ENCODE measurements around the gene VAMP3. TPM values are rescaled to one million over a fixed set of nuclear protein-coding genes. Genes with fewer than 3 reads are reported as not detected.

The VAMP3 gene
- total and polyA plus RNA-seq, 7 donors, result 35.0 to 71.6 (median 64.1) TPM

- Histone ChIP-seq H3K4me3 (no peak overlapping the region), H3K27ac (no peak overlapping the region), H3K27me3 (ENCODE audit: insufficient read depth in 3 of 3, low read length in 2 of 3) (no peaks in the 10 kb centered on the region), H3K36me3 (ENCODE audit: insufficient read depth in 1 of 2, low read depth in 1 of 2) (peaks cover 0 to 7% of the 10 kb centered on the region in 2 donors), H3K4me1 (no peaks in the 10 kb centered on the region), H3K9me3 (no peaks in the 10 kb centered on the region)
- intact Hi-C loops (cut with DNase I), result no loop called here
- 86 to 90% (median 89%) methylated on average over 6 of the region's 6 CpGs for WGBS, 3 donors
- DNase-seq (no peak), ATAC-seq (no peak)
- TF ChIP-seq, protein P1, sequence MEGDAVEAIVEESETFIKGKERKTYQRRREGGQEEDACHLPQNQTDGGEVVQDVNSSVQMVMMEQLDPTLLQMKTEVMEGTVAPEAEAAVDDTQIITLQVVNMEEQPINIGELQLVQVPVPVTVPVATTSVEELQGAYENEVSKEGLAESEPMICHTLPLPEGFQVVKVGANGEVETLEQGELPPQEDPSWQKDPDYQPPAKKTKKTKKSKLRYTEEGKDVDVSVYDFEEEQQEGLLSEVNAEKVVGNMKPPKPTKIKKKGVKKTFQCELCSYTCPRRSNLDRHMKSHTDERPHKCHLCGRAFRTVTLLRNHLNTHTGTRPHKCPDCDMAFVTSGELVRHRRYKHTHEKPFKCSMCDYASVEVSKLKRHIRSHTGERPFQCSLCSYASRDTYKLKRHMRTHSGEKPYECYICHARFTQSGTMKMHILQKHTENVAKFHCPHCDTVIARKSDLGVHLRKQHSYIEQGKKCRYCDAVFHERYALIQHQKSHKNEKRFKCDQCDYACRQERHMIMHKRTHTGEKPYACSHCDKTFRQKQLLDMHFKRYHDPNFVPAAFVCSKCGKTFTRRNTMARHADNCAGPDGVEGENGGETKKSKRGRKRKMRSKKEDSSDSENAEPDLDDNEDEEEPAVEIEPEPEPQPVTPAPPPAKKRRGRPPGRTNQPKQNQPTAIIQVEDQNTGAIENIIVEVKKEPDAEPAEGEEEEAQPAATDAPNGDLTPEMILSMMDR (IDR thresholded peaks at IDR 0.05), result no peak
These were observed 27.8 kb upstream of the VAMP3 start for GRCh38 chr1:7743346-7743745.

DNA sequence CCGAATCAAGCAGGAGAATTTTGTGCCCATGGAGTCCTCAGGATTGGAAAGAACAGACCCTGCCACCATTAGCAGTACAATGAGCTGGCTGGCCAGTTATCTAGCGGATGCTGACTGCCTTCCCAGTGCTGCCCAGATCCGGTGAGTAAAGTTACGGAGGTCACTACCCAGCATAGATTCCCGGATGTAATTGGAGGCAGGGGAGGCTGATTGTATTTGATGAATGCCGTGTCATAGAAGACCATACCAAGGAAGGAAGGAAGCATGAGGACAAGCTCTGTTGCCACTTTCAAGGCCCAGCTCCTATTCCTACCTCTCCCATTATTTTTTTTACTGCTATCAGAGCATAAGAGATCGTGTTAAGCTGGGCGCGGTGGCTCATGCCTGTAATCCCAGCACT lies 26.2 kb upstream of the VAMP3 start:
- WGBS, 3 donors, result 90 to 93% (median 92%) methylated on average over 9 of the region's 9 CpGs
- no peak overlapping the region for H3K27ac ChIP-seq
- DNase-seq, result no peak
- TF ChIP-seq, protein P1 (IDR thresholded peaks at IDR 0.05), result no peak
- no peaks in the 10 kb centered on the region for H3K9me3 ChIP-seq
- no peak for ATAC-seq
- no peak overlapping the region for H3K4me3 ChIP-seq
- intact Hi-C loops (cut with DNase I), result no loop called here
- H3K27me3 ChIP-seq (ENCODE audit: insufficient read depth in 3 of 3, low read length in 2 of 3), result no peaks in the 10 kb centered on the region
- no peaks in the 10 kb centered on the region for H3K4me1 ChIP-seq
- peaks cover 0 to 5% of the 10 kb centered on the region in 2 donors for H3K36me3 ChIP-seq (ENCODE audit: insufficient read depth in 1 of 2, low read depth in 1 of 2)

DNA sequence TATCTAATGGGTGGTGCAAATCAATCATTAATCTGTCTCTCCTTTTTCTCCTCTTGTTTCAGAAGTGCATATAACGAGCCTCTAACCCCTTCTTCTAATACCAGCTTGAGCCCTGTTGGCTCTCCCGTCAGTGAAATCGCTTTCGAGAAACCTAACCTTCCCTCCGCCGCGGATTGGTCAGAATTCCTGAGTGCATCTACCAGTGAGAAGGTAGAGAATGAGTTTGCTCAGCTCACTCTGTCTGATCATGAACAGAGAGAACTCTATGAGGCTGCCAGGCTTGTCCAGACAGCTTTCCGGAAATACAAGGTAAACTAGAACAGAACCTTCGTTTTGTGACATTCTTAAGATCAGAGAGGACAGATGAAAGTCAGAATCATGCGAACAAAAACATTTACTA lies 25.3 kb upstream of the VAMP3 start:
- H3K27me3 ChIP-seq (ENCODE audit: insufficient read depth in 3 of 3, low read length in 2 of 3), result no peaks in the 10 kb centered on the region
- no peaks in the 10 kb centered on the region for H3K4me1 ChIP-seq
- ATAC-seq (no peak), DNase-seq (no peak)
- no peak overlapping the region for H3K27ac ChIP-seq
- TF ChIP-seq, protein P1 (IDR thresholded peaks at IDR 0.05), result no peak
- peaks cover 0 to 5% of the 10 kb centered on the region in 2 donors for H3K36me3 ChIP-seq (ENCODE audit: insufficient read depth in 1 of 2, low read depth in 1 of 2)
- WGBS, 3 donors, result 94 to 96% (median 95%) methylated on average over 10 of the region's 10 CpGs
- no peak overlapping the region for H3K4me3 ChIP-seq
- no peaks in the 10 kb centered on the region for H3K9me3 ChIP-seq
- intact Hi-C loops (cut with DNase I), result no loop called here

- H3K27me3 ChIP-seq (ENCODE audit: insufficient read depth in 3 of 3, low read length in 2 of 3), result no peaks in the 10 kb centered on the region
- intact Hi-C loops (cut with DNase I), result no loop called here
- TF ChIP-seq, protein P1 (IDR thresholded peaks at IDR 0.05), result no peak
- H3K4me3 ChIP-seq, result no peak overlapping the region
- no peak for ATAC-seq
- H3K9me3 ChIP-seq, result no peaks in the 10 kb centered on the region
- WGBS, 3 donors, result 91 to 97% (median 94%) methylated on average over 5 of the region's 5 CpGs
- no peaks in the 10 kb centered on the region for H3K4me1 ChIP-seq
- peaks cover 0 to 5% of the 10 kb centered on the region in 2 donors for H3K36me3 ChIP-seq (ENCODE audit: insufficient read depth in 1 of 2, low read depth in 1 of 2)
- DNase-seq, result no peak
- H3K27ac ChIP-seq, result no peak overlapping the region
These were observed 23.5 kb upstream of the VAMP3 start for GRCh38 chr1:7747605-7748004.

- WGBS, 3 donors, result 52 to 59% (median 53%) methylated on average over 5 of the region's 5 CpGs
- ATAC-seq (no peak), DNase-seq (no peak)
- Histone ChIP-seq H3K27ac (no peak overlapping the region), H3K36me3 (ENCODE audit: insufficient read depth in 1 of 2, low read depth in 1 of 2) (peaks cover 0 to 5% of the 10 kb centered on the region in 2 donors), H3K4me3 (no peak overlapping the region), H3K27me3 (ENCODE audit: insufficient read depth in 3 of 3, low read length in 2 of 3) (no peaks in the 10 kb centered on the region), H3K4me1 (no peaks in the 10 kb centered on the region), H3K9me3 (no peaks in the 10 kb centered on the region)
- TF ChIP-seq, protein P1 (IDR thresholded peaks at IDR 0.05), result no peak
- intact Hi-C loops (cut with DNase I), result no loop called here
These were observed 22.0 kb upstream of the VAMP3 start for GRCh38 chr1:7749126-7749525.
